Measurements from ENCODE around the gene TSPY3. TPM values are rescaled to one million over a fixed set of nuclear protein-coding genes. Genes with fewer than 3 reads are reported as not detected.

The TSPY3 gene, protein sequence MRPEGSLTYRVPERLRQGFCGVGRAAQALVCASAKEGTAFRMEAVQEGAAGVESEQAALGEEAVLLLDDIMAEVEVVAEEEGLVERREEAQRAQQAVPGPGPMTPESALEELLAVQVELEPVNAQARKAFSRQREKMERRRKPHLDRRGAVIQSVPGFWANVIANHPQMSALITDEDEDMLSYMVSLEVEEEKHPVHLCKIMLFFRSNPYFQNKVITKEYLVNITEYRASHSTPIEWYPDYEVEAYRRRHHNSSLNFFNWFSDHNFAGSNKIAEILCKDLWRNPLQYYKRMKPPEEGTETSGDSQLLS
- not detected for total RNA-seq

DNA sequence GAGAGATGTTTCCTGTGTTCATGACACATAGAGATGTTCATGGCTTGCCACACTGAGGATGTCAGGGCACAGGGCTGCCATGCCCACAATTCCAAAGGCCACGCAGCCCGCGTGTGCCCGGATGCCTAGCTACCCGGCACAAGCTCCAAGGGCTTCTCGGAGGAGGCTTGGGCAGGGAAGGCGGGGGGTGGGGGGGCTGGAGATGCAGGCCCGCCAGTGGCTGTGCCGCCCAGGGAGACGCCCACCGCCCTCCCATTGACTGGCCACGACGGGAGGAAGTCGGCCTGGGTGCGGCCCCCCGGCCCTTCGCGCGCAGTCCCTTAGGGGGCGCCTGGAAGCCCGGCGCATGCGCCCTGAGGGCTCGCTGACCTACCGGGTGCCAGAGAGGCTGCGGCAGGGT lies at the start of gene TSPY3:
Gene TSPY3 (plus strand): TSS at position 301 of the 400 bp plus-strand sequence. CDS start 46 bp downstream, at position 347.

DNA sequence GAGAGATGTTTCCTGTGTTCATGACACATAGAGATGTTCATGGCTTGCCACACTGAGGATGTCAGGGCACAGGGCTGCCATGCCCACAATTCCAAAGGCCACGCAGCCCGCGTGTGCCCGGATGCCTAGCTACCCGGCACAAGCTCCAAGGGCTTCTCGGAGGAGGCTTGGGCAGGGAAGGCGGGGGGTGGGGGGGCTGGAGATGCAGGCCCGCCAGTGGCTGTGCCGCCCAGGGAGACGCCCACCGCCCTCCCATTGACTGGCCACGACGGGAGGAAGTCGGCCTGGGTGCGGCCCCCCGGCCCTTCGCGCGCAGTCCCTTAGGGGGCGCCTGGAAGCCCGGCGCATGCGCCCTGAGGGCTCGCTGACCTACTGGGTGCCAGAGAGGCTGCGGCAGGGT lies 40.7 kb upstream of the TSPY3 start, which contains the start of gene TSPY8:
Gene TSPY8 (plus strand): TSS at position 301 of the 400 bp plus-strand sequence. CDS start 46 bp downstream, at position 347.

Other genes with a start within 250 kb of the TSPY3 start
- gene TSPY4, start 61.0 kb upstream of the TSPY3 start, total RNA-seq: not detected
- not detected for gene TSPY8, start 40.6 kb upstream of the TSPY3 start, total RNA-seq
- not detected for gene TSPY1, start 68.5 kb downstream of the TSPY3 start, total RNA-seq
- not detected for gene TSPY9, start 88.8 kb downstream of the TSPY3 start, total RNA-seq
- not detected for gene TSPY10, start 129.5 kb downstream of the TSPY3 start, total RNA-seq